CD14-positive monocyte (primary cell): Measurements from ENCODE around the gene ADNP2. TPM values are rescaled to one million over a fixed set of nuclear protein-coding genes. Genes with fewer than 3 reads are reported as not detected.

Source experiments
- DNase-seq, 3 donors: peaks; one replicate each; pipeline ENCODE4 v3.0.0-alpha.2; 2011 to 2022
- H2AFZ ChIP-seq: 2 replicates; pipeline ENCODE4 v1.6.0; 2012; ENCODE audit warnings: mild to moderate bottlenecking, low read depth, low read length, inconsistent platforms; ENCODE audit not compliant: insufficient read depth, poor library complexity, severe bottlenecking
- H3K27ac ChIP-seq, 2 donors: 1 replicate in 1 of 2; 2 replicates in 1 of 2; pipeline ENCODE4 v1.5.1; 2012 to 2013; ENCODE audit warnings: low read length in 2 of 2, control low read depth in 1 of 2, inconsistent platforms in 1 of 2, low read depth in 1 of 2, mild to moderate bottlenecking in 1 of 2
- H3K27me3 ChIP-seq, 2 donors: one replicate each; pipeline versions ENCODE4 v1.6.0 to v1.6.1; 2011 to 2013; ENCODE audit warnings: low read length in 2 of 2; ENCODE audit not compliant: control insufficient read depth in 2 of 2, insufficient read depth in 2 of 2
- H3K36me3 ChIP-seq, 2 donors: replicated peaks in 1 of 2; 1 replicate in 1 of 2; 2 replicates in 1 of 2; pipeline versions ENCODE4 v1.5.1 to v1.6.1; 2012 to 2013; ENCODE audit warnings: low read length in 2 of 2, control low read depth in 1 of 2, inconsistent platforms in 1 of 2, mild to moderate bottlenecking in 1 of 2; ENCODE audit not compliant: insufficient read depth in 2 of 2, control insufficient read depth in 1 of 2
- H3K4me1 ChIP-seq, 2 donors: 1 replicate in 1 of 2; 2 replicates in 1 of 2; pipeline versions ENCODE4 v1.5.1 to v1.6.1; 2012 to 2013; ENCODE audit warnings: low read length in 2 of 2, control low read depth in 1 of 2, inconsistent platforms in 1 of 2, mild to moderate bottlenecking in 1 of 2, moderate library complexity in 1 of 2; ENCODE audit not compliant: insufficient read depth in 2 of 2, control insufficient read depth in 1 of 2
- H3K4me2 ChIP-seq: replicated peaks from 2 replicates; pipeline ENCODE3; 2012; ENCODE audit warnings: low read length, moderate library complexity, mild to moderate bottlenecking; ENCODE audit not compliant: poor library complexity, severe bottlenecking; ENCODE audit errors: extremely low read depth
- H3K4me3 ChIP-seq, 3 experiments: fragments of 200-600 bp in 1 of 3; sonication (generic) in 1 of 3; replicated peaks in 1 of 3; 1 replicate in 2 of 3; 2 replicates in 1 of 3; pipeline ENCODE4 v1.5.1; 2011 to 2013; ENCODE audit warnings: low read length in 3 of 3, mild to moderate bottlenecking in 3 of 3, control low read depth in 2 of 3, low read depth in 2 of 3, inconsistent platforms in 1 of 3, moderate library complexity in 1 of 3
- H3K79me2 ChIP-seq: 2 replicates; pipeline ENCODE4 v1.6.0; 2012; ENCODE audit warnings: mild to moderate bottlenecking, control low read depth, inconsistent platforms, low read length, moderate library complexity; ENCODE audit not compliant: insufficient read depth
- H3K9ac ChIP-seq: 2 replicates; pipeline ENCODE4 v1.6.0; 2017; ENCODE audit warnings: low read length, mild to moderate bottlenecking; ENCODE audit not compliant: insufficient read depth, poor library complexity, severe bottlenecking
- H3K9me3 ChIP-seq, 2 donors: replicated peaks in 1 of 2; 1 replicate in 1 of 2; 2 replicates in 1 of 2; pipeline versions ENCODE4 v1.5.1 to v1.6.1; 2012 to 2013; ENCODE audit warnings: low read length in 2 of 2, control low read depth in 1 of 2; ENCODE audit not compliant: control insufficient read depth in 1 of 2, insufficient read depth in 1 of 2
- H4K20me1 ChIP-seq: 2 replicates; pipeline ENCODE4 v1.6.0; 2012; ENCODE audit warnings: mild to moderate bottlenecking, low read length, control low read depth, moderate library complexity; ENCODE audit not compliant: insufficient read depth
- H3K27ac Mint-ChIP-seq, 7 donors: one replicate each; pipeline ENCODE4 v1.8.0; 2020; ENCODE audit warnings: mild to moderate bottlenecking in 7 of 7, mixed read lengths in 7 of 7, moderate library complexity in 6 of 7, inconsistent platforms in 2 of 7
- H3K27me3 Mint-ChIP-seq, 3 donors: one replicate each; pipeline ENCODE4 v1.8.0; 2021 to 2022; ENCODE audit warnings: low read depth in 3 of 3, mild to moderate bottlenecking in 3 of 3, mixed read lengths in 3 of 3, moderate library complexity in 3 of 3, inconsistent platforms in 1 of 3
- H3K36me3 Mint-ChIP-seq, 2 donors: one replicate each; pipeline ENCODE4 v1.8.0; 2020; ENCODE audit warnings: mixed read lengths in 2 of 2, inconsistent platforms in 1 of 2, mild to moderate bottlenecking in 1 of 2
- H3K4me1 Mint-ChIP-seq: one replicate; pipeline ENCODE4 v1.8.0; 2020; ENCODE audit warnings: mild to moderate bottlenecking, mixed read lengths
- H3K4me3 Mint-ChIP-seq, 2 donors: one replicate each; pipeline ENCODE4 v1.8.0; 2020; ENCODE audit warnings: mild to moderate bottlenecking in 2 of 2, mixed read lengths in 2 of 2, moderate library complexity in 1 of 2
- H3K9me3 Mint-ChIP-seq, 7 donors: one replicate each; pipeline ENCODE4 v1.8.0; 2020 to 2022; ENCODE audit warnings: mixed read lengths in 7 of 7, mild to moderate bottlenecking in 6 of 7, moderate library complexity in 6 of 7, inconsistent platforms in 2 of 7
- WGBS: methylation state at CpG from one replicate; pipeline ENCODE4 v1.1.5; 2013; ENCODE audit warnings: missing lambda C conversion rate; ENCODE audit not compliant: insufficient coverage; 5-methylcytosine and 5-hydroxymethylcytosine counted together
- intact Hi-C, 2 donors: fragments of 100-400 bp; cut with micrococcal nuclease; formaldehyde crosslinking; loops; one replicate each; pipeline versions ENCODE4 v1.15.0 to v1.15.1; 2023
- polyA plus RNA-seq, 3 donors: library from polyadenylated mRNA; depleted of rRNA in 1 of 3; unstranded in 2 of 3; stranded (reverse) in 1 of 3; fragments of 300-500 nt in 2 of 3; fragments of >200 nt in 1 of 3; fragmentation: Illumina TruSeq in 2 of 3; gene quantifications; 1 replicate in 2 of 3; 2 replicates in 1 of 3; pipeline ENCODE4 v1.2.3, GENCODE V29; 2012 to 2021
- TF ChIP-seq, protein P1 (sequence below): fragments of 200-600 bp; IDR thresholded peaks from one replicate; pipeline ENCODE4 v1.8.0; 2022; ENCODE audit warnings: antibody characterized with exemption, mild to moderate bottlenecking

ADNP2 gene
- polyA plus RNA-seq, 3 donors: 3.0 to 5.6 (median 3.6) TPM

GRCh38 chr18:80088036-80088435 lies 21.0 kb upstream of the ADNP2 start:
- no peaks in the 10 kb centered on the region for H4K20me1 ChIP-seq
- H3K27ac ChIP-seq: no peak overlapping the region
- no peaks in the 10 kb centered on the region for H3K36me3 Mint-ChIP-seq
- H3K4me3 ChIP-seq: no peak overlapping the region
- peaks cover 0 to 3% (median 2%) of the 10 kb centered on the region in 3 donors for H3K27me3 Mint-ChIP-seq
- H2AFZ ChIP-seq: no peak overlapping the region
- peaks cover 25 to 63% (median 53%) of the 10 kb centered on the region in 7 donors for H3K9me3 Mint-ChIP-seq
- H3K4me1 ChIP-seq: no peaks in the 10 kb centered on the region
- no CpG with 5 or more reads among the region's 2 CpGs for WGBS
- H3K4me2 ChIP-seq: no peak overlapping the region
- TF ChIP-seq, protein P1, sequence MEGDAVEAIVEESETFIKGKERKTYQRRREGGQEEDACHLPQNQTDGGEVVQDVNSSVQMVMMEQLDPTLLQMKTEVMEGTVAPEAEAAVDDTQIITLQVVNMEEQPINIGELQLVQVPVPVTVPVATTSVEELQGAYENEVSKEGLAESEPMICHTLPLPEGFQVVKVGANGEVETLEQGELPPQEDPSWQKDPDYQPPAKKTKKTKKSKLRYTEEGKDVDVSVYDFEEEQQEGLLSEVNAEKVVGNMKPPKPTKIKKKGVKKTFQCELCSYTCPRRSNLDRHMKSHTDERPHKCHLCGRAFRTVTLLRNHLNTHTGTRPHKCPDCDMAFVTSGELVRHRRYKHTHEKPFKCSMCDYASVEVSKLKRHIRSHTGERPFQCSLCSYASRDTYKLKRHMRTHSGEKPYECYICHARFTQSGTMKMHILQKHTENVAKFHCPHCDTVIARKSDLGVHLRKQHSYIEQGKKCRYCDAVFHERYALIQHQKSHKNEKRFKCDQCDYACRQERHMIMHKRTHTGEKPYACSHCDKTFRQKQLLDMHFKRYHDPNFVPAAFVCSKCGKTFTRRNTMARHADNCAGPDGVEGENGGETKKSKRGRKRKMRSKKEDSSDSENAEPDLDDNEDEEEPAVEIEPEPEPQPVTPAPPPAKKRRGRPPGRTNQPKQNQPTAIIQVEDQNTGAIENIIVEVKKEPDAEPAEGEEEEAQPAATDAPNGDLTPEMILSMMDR: no peak
- no peak overlapping the region for H3K9ac ChIP-seq
- intact Hi-C loops: loop anchor here in 1 of 2 donors (5.0 kb wide), 1 partner anchor 41 kb away; no protein-coding TSS in a partner anchor
- no peak for DNase-seq
- H3K9me3 ChIP-seq: peaks cover 35 to 48% of the 10 kb centered on the region in 2 donors
- H3K4me3 Mint-ChIP-seq: no peak overlapping the region
- H3K27me3 ChIP-seq: no peaks in the 10 kb centered on the region
- no peaks in the 10 kb centered on the region for H3K36me3 ChIP-seq
- H3K79me2 ChIP-seq: no peaks in the 10 kb centered on the region
- H3K27ac Mint-ChIP-seq: no peak overlapping the region
- H3K4me1 Mint-ChIP-seq: no peaks in the 10 kb centered on the region

DNA sequence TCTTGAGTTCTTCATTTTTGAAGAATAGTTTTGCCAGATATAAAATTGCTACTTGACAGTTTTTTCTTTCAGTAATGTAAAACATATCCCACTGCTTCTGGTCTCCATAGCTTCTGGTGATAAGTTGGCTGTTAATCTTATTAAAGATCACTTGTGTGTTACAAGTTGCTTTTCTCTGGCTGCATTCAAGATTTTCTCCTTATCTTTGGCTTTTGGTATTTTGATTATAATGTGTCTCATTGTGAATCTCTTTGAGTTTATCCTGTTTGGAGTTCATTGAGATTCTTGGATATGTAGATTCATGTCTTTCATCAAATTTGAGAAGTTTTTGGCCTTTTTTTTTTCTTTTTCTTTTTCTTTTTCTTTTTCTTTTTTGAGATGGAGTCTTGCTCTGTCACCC lies 20.2 kb upstream of the ADNP2 start:
- intact Hi-C loops: loop anchor here in 1 of 2 donors (5.0 kb wide), 1 partner anchor 42 kb away; no protein-coding TSS in a partner anchor
- DNase-seq: no peak
- Histone ChIP-seq H3K27ac (no peak overlapping the region), H4K20me1 (no peaks in the 10 kb centered on the region), H3K9ac (no peak overlapping the region), H3K79me2 (no peaks in the 10 kb centered on the region), H2AFZ (no peak overlapping the region), H3K9me3 (peaks cover 38 to 46% of the 10 kb centered on the region in 2 donors), H3K4me1 (no peaks in the 10 kb centered on the region), H3K4me3 (no peak overlapping the region), H3K27me3 (no peaks in the 10 kb centered on the region), H3K4me2 (no peak overlapping the region), H3K36me3 (no peaks in the 10 kb centered on the region)
- no peaks in the 10 kb centered on the region for H3K36me3 Mint-ChIP-seq
- H3K27ac Mint-ChIP-seq: no peak overlapping the region
- H3K4me1 Mint-ChIP-seq: no peaks in the 10 kb centered on the region
- TF ChIP-seq, protein P1: no peak
- H3K27me3 Mint-ChIP-seq: peaks cover 0 to 3% (median 2%) of the 10 kb centered on the region in 3 donors
- H3K9me3 Mint-ChIP-seq: peaks cover 25 to 64% (median 45%) of the 10 kb centered on the region in 7 donors
- H3K4me3 Mint-ChIP-seq: no peak overlapping the region
